IMR-90 (cell line): ENCODE measurements around the gene PTEN. TPM values are rescaled to one million over a fixed set of nuclear protein-coding genes. Genes with fewer than 3 reads are reported as not detected.

Experiments
- ATAC-seq: fragments of 200-7000 bp; cut with Tn5 transposase; 2 replicates; pipeline ENCODE4 v1.9.1; 2020; ENCODE audit warnings: low read depth, mild to moderate bottlenecking, moderate library complexity
- BruUV-seq: library from RNA; stranded (reverse); fragments of 400-500 nt; replicated peaks from 2 replicates; lab custom pipeline; 2021; lab: Mats Ljungman, UMichigan
- CTCF ChIA-PET: fragments of 300-600 bp; formaldehyde crosslinking; extraction: SDS; loops from one replicate; lab custom pipeline; 2021; ENCODE audit warnings: antibody characterized with exemption; lab: Yijun Ruan, JAX
- POLR2A ChIA-PET: fragments of 300-600 bp; sonication (Branson Sonifier 250); formaldehyde crosslinking; loops from one replicate; lab custom pipeline; 2022; ENCODE audit warnings: antibody characterized with exemption; ENCODE audit not compliant: unreplicated experiment; lab: Charles Lee
- DNase-seq: peaks from one replicate; pipeline ENCODE4 v3.0.0; 2013
- H2AFZ ChIP-seq: replicated peaks from 2 replicates; pipeline ENCODE3; 2013; ENCODE audit warnings: low read length, mild to moderate bottlenecking; ENCODE audit not compliant: poor library complexity
- H2AK5ac ChIP-seq: 2 replicates; pipeline ENCODE4 v1.6.1; 2013; ENCODE audit warnings: low read depth, low read length, inconsistent platforms
- H2AK9ac ChIP-seq: replicated peaks from 2 replicates; pipeline ENCODE3; 2013; ENCODE audit warnings: mild to moderate bottlenecking, low read depth, low read length, moderate library complexity; ENCODE audit not compliant: poor library complexity
- H2BK120ac ChIP-seq: 2 replicates; pipeline ENCODE4 v1.6.1; 2013; ENCODE audit warnings: low read depth, low read length, inconsistent platforms
- H2BK15ac ChIP-seq: 3 replicates; pipeline ENCODE4 v1.6.1; 2013; ENCODE audit warnings: low read depth, low read length, inconsistent platforms
- H2BK20ac ChIP-seq: 2 replicates; pipeline ENCODE4 v1.6.1; 2013; ENCODE audit warnings: low read depth, mild to moderate bottlenecking, inconsistent platforms, low read length, moderate library complexity
- H2BK5ac ChIP-seq: 2 replicates; pipeline ENCODE4 v1.6.1; 2013; ENCODE audit warnings: mild to moderate bottlenecking, low read depth, low read length, inconsistent platforms; ENCODE audit not compliant: poor library complexity, severe bottlenecking
- H3K14ac ChIP-seq: replicated peaks from 2 replicates; pipeline ENCODE4 v1.6.1; 2013; ENCODE audit warnings: low read depth, low read length, inconsistent platforms
- H3K18ac ChIP-seq: 2 replicates; pipeline ENCODE4 v1.6.1; 2013; ENCODE audit warnings: low read depth, low read length, control low read depth
- H3K23ac ChIP-seq: 2 replicates; pipeline ENCODE4 v1.6.1; 2013; ENCODE audit warnings: low read depth, low read length, inconsistent platforms
- H3K27ac ChIP-seq: 2 replicates; pipeline ENCODE4 v1.5.1; 2013; ENCODE audit warnings: mild to moderate bottlenecking, control low read depth, low read length; ENCODE audit not compliant: insufficient read depth
- H3K27me3 ChIP-seq: 2 replicates; pipeline ENCODE4 v1.6.1; 2013; ENCODE audit warnings: low read length; ENCODE audit not compliant: control insufficient read depth, insufficient read depth
- H3K36me3 ChIP-seq: 2 replicates; pipeline ENCODE4 v1.6.1; 2013; ENCODE audit warnings: low read length, mixed read lengths; ENCODE audit not compliant: control insufficient read depth, insufficient read depth
- H3K4ac ChIP-seq: 2 replicates; pipeline ENCODE4 v1.6.1; 2013; ENCODE audit warnings: low read depth, low read length, inconsistent platforms
- H3K4me1 ChIP-seq: 2 replicates; pipeline ENCODE4 v1.6.1; 2013; ENCODE audit warnings: low read length, mixed read lengths; ENCODE audit not compliant: control insufficient read depth, insufficient read depth
- H3K4me2 ChIP-seq: 2 replicates; pipeline ENCODE4 v1.6.1; 2013; ENCODE audit warnings: low read depth, mild to moderate bottlenecking, control low read depth, low read length, moderate library complexity
- H3K4me3 ChIP-seq: 2 replicates; pipeline ENCODE4 v1.5.1; 2013; ENCODE audit warnings: low read depth, mild to moderate bottlenecking, control low read depth, low read length, moderate library complexity; ENCODE audit not compliant: insufficient read depth
- H3K56ac ChIP-seq: 2 replicates; pipeline ENCODE4 v1.6.1; 2013; ENCODE audit warnings: low read length, inconsistent platforms; ENCODE audit not compliant: insufficient read depth; ENCODE audit errors: extremely low read depth
- H3K79me1 ChIP-seq, 2 experiments: 2 replicates each; pipeline ENCODE4 v1.6.1; 2013; ENCODE audit warnings: low read length in 2 of 2, inconsistent platforms in 1 of 2, low read depth in 1 of 2
- H3K9ac ChIP-seq: 2 replicates; pipeline ENCODE4 v1.6.1; 2013; ENCODE audit warnings: low read depth, low read length, control low read depth
- H3K9me1 ChIP-seq: 2 replicates; pipeline ENCODE4 v1.6.1; 2013; ENCODE audit warnings: low read length, inconsistent platforms; ENCODE audit not compliant: insufficient read depth
- H3K9me3 ChIP-seq: 2 replicates; pipeline ENCODE4 v1.6.1; 2013; ENCODE audit warnings: low read length; ENCODE audit not compliant: control insufficient read depth, insufficient read depth
- H4K20me1 ChIP-seq: 2 replicates; pipeline ENCODE4 v1.6.1; 2013; ENCODE audit warnings: low read length, inconsistent platforms; ENCODE audit not compliant: insufficient read depth
- H4K5ac ChIP-seq: 2 replicates; pipeline ENCODE4 v1.6.1; 2013; ENCODE audit warnings: mild to moderate bottlenecking, low read depth, low read length, control low read depth
- H4K8ac ChIP-seq, 2 experiments: 2 replicates each; pipeline ENCODE4 v1.6.1; 2013; ENCODE audit warnings: low read depth in 2 of 2, low read length in 2 of 2, control low read depth in 1 of 2, inconsistent platforms in 1 of 2
- H4K91ac ChIP-seq: 2 replicates; pipeline ENCODE4 v1.6.1; 2013; ENCODE audit warnings: low read depth, low read length, inconsistent platforms; ENCODE audit not compliant: insufficient read depth
- MAZ ChIP-seq: IDR thresholded peaks from 2 replicates; pipeline ENCODE4 v1.6.1; 2012; ENCODE audit warnings: low read depth, mild to moderate bottlenecking, low read length, improper control_type of control experiment, moderate library complexity, borderline replicate concordance
- RAD21 ChIP-seq: IDR thresholded peaks from 2 replicates; pipeline ENCODE4 v1.6.1; 2012; ENCODE audit warnings: low read length, improper control_type of control experiment
- dilution Hi-C: fragments of 300-500 bp; cut with HindIII; formaldehyde crosslinking; loops from one replicate; pipeline ENCODE4 v1.14.3; 2018; ENCODE audit warnings: low sequenced_read_pairs; ENCODE audit not compliant: unreplicated experiment
- in situ Hi-C: fragments of 300-500 bp; cut with MboI; formaldehyde crosslinking; loops from 3 replicates; pipeline ENCODE4 v1.14.3; 2019; ENCODE audit warnings: low sequenced_read_pairs, inconsistent platforms, mixed read lengths
- intact Hi-C: fragments of 100-400 bp; cut with micrococcal nuclease; formaldehyde crosslinking; loops from 2 replicates; pipeline ENCODE4 v1.10.0; 2022
- polyA plus RNA-seq, 3 experiments: library from polyadenylated mRNA; depleted of rRNA; stranded (reverse); fragments of >200 nt; gene quantifications; 2 replicates each; pipeline ENCODE4 v1.2.3, GENCODE V29; 2012; ENCODE audit warnings: low replicate concordance in 1 of 3
- total RNA-seq: library from RNA; depleted of rRNA; stranded (reverse); fragments of >200 nt; gene quantifications from 2 replicates; pipeline ENCODE4 v1.2.3, GENCODE V29; 2012

PTEN gene
- total and polyA plus RNA-seq, 2 of the 4 experiments (the other 2 are of a cell fraction): 12.0 to 38.9 TPM

DNA sequence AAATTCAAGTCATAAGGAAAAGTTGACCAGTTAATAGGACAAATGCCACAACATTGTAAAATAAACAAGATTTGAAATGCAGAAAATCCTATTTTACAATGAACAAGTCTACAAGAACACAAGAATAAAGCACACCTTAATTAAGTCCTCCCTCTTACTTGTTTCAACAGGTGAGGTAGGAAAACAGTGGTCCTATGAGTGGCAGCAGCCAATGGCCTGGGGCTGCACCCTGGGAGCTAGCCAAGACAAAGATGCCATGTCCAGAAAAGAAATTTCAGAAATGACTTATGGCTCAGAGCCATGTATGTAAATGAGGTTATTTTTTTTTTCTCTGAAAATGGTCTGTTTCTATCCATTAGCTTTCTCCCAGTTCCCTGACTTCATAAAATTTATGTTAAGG lies 14.4 kb upstream of the PTEN start:
- Histone ChIP-seq H3K23ac (no peak overlapping the region), H2BK15ac (no peak overlapping the region), H3K18ac (no peak overlapping the region), H2BK20ac (no peak overlapping the region), H3K14ac (no peak overlapping the region), H4K20me1 (no peaks in the 10 kb centered on the region), H3K79me1 (peaks cover 0 to 6% of the 10 kb centered on the region in 2 experiments; a peak in 1 of 4 replicates), H3K27ac (no peak overlapping the region), H3K9me3 (no peaks in the 10 kb centered on the region), H3K36me3 (no peaks in the 10 kb centered on the region), H3K4me3 (no peak overlapping the region), H3K27me3 (no peaks in the 10 kb centered on the region), H2BK120ac (no peak overlapping the region), H2AFZ (no peak overlapping the region), H4K91ac (no peak overlapping the region), H2BK5ac (no peak overlapping the region), H3K9ac (no peak overlapping the region), H3K4me2 (no peak overlapping the region), H2AK5ac (no peak overlapping the region), H4K8ac (no peak overlapping the region), H2AK9ac (no peak overlapping the region), H3K4ac (no peak overlapping the region), H3K56ac (no peak overlapping the region), H3K9me1 (peaks cover 5% of the 10 kb centered on the region), H3K4me1 (peaks cover 2% of the 10 kb centered on the region; the same call in 1 of the 2 replicates), H4K5ac (no peak overlapping the region)
- TF ChIP-seq MAZ (no peak), RAD21 (no peak)
- in situ Hi-C loops: no loop called here
- no peak for ATAC-seq
- ChIA-PET CTCF (interaction anchor here (0.6 kb wide), 1 partner anchor 783 kb away, joined by 4 read pairs; no protein-coding TSS in a partner anchor), POLR2A (no interaction called here)
- no peak for DNase-seq
- no TSS peak for BruUV-seq
- dilution Hi-C loops: no loop called here
- intact Hi-C loops: no loop called here
